SK-N-SH treated with all-trans-retinoic acid at 6 μM for 48 hours (cell line): ENCODE data around the gene AGPAT1.

Source experiments
- ATAC-seq: fragments of 200-7000 bp; cut with Tn5 transposase; 3 replicates; pipeline ENCODE4 v1.9.1; 2020; ENCODE audit warnings: mild to moderate bottlenecking, moderate library complexity
- ARNTL ChIP-seq: fragments of 450-650 bp; formaldehyde crosslinking; IDR thresholded peaks from 2 replicates; pipeline ENCODE4 v1.5.0; 2020; ENCODE audit warnings: low read depth, mild to moderate bottlenecking, moderate library complexity, borderline replicate concordance
- CSDC2 ChIP-seq: fragments of 250-450 bp; sonication (Bioruptor Pico); IDR thresholded peaks from 2 replicates; pipeline ENCODE4 v1.5.0; 2020; ENCODE audit warnings: mild to moderate bottlenecking, moderate library complexity
- CSRNP3 ChIP-seq: fragments of 250-450 bp; sonication (Bioruptor Pico); IDR thresholded peaks from 2 replicates; pipeline ENCODE4 v1.5.1; 2021; ENCODE audit warnings: mild to moderate bottlenecking, moderate library complexity
- ESRRG ChIP-seq: fragments of 250-450 bp; sonication (Bioruptor Pico); IDR thresholded peaks from 2 replicates; pipeline ENCODE4 v1.6.1; 2021; ENCODE audit warnings: mild to moderate bottlenecking
- ISL1 ChIP-seq: fragments of 250-450 bp; sonication (Bioruptor Pico); IDR thresholded peaks from 2 replicates; pipeline ENCODE4 v2.1.2; 2022; ENCODE audit warnings: mild to moderate bottlenecking, moderate library complexity
- POU6F1 ChIP-seq: fragments of 250-450 bp; sonication (Bioruptor Pico); IDR thresholded peaks from 2 replicates; pipeline ENCODE4 v1.8.0; 2021; ENCODE audit warnings: low read depth, mild to moderate bottlenecking, moderate library complexity, borderline replicate concordance
- PPARA ChIP-seq: fragments of 250-450 bp; sonication (Bioruptor Pico); IDR thresholded peaks from 2 replicates; pipeline ENCODE4 v1.5.0; 2020; ENCODE audit warnings: mild to moderate bottlenecking, borderline replicate concordance
- RARB ChIP-seq: fragments of 250-450 bp; sonication (Bioruptor Pico); IDR thresholded peaks from 2 replicates; pipeline ENCODE4 v1.8.0; 2021; ENCODE audit warnings: mild to moderate bottlenecking, moderate library complexity
- TCF4 ChIP-seq: fragments of 250-450 bp; sonication (Bioruptor Pico); IDR thresholded peaks from 2 replicates; pipeline ENCODE4 v1.8.0; 2021; ENCODE audit warnings: mild to moderate bottlenecking, moderate library complexity, borderline replicate concordance
- TSHZ2 ChIP-seq: fragments of 250-450 bp; sonication (Bioruptor Pico); IDR thresholded peaks from 2 replicates; pipeline ENCODE4 v1.5.0; 2020; ENCODE audit warnings: mild to moderate bottlenecking, moderate library complexity
- ZFP3 ChIP-seq: fragments of 250-450 bp; sonication (Bioruptor Pico); IDR thresholded peaks from 2 replicates; pipeline ENCODE4 v1.5.0; 2020; ENCODE audit warnings: mild to moderate bottlenecking, moderate library complexity
- ZFP30 ChIP-seq: fragments of 450-650 bp; formaldehyde crosslinking; IDR thresholded peaks from 2 replicates; pipeline ENCODE4 v1.5.0; 2022; ENCODE audit warnings: mild to moderate bottlenecking, moderate library complexity
- ZNF565 ChIP-seq: fragments of 450-650 bp; formaldehyde crosslinking; conservative IDR thresholded peaks from 2 replicates; pipeline ENCODE4 v1.5.0; 2020; ENCODE audit warnings: low read depth, mild to moderate bottlenecking, moderate library complexity
- ZNF70 ChIP-seq: fragments of 450-650 bp; formaldehyde crosslinking; IDR thresholded peaks from 2 replicates; pipeline ENCODE4 v1.5.0; 2020; ENCODE audit warnings: mild to moderate bottlenecking, moderate library complexity
- TF ChIP-seq, protein P1 (sequence below): fragments of 250-450 bp; sonication (Bioruptor Pico); IDR thresholded peaks from 2 replicates; pipeline ENCODE4 v1.8.0; 2020; ENCODE audit warnings: mild to moderate bottlenecking, moderate library complexity, borderline replicate concordance

AGPAT1 gene

GRCh38 chr6:32220021-32220420 is 44.1 kb upstream of the AGPAT1 start (continued):
- TF ChIP-seq POU6F1 = no peak
- no peak for TF ChIP-seq RARB (CRISPR knock-in tag)
- TF ChIP-seq ARNTL = no peak
- TF ChIP-seq ZNF70 (CRISPR knock-in tag) = no peak
- TF ChIP-seq, all 23 proteins: peak for 0

DNA sequence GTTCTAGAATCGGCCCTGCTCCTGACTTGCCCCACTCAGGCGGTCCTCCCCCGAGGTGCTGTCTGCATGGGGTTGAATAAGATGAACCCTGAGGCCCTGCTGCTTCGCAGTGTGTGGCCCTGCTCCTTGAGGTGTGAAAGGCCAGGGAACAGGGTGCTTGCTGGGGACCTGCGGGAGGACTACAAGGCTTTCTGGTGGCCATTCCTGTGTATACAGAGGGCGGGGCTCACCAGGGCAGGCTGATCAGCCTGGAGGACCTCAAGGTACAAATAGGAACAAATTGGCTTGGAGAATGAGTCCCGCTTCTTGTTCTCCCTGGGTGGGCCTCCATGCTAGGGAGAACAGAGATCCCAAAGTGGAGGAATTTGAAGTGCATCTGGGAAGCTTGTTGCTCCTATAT is 42.3 kb upstream of the AGPAT1 start:
- no peak for ATAC-seq
- no peak for TF ChIP-seq PPARA (CRISPR knock-in tag)
- no peak for TF ChIP-seq TSHZ2 (CRISPR knock-in tag)
- TF ChIP-seq ZFP3 (CRISPR knock-in tag) = no peak
- no peak for TF ChIP-seq CSRNP3 (CRISPR knock-in tag)
- TF ChIP-seq, protein P1, sequence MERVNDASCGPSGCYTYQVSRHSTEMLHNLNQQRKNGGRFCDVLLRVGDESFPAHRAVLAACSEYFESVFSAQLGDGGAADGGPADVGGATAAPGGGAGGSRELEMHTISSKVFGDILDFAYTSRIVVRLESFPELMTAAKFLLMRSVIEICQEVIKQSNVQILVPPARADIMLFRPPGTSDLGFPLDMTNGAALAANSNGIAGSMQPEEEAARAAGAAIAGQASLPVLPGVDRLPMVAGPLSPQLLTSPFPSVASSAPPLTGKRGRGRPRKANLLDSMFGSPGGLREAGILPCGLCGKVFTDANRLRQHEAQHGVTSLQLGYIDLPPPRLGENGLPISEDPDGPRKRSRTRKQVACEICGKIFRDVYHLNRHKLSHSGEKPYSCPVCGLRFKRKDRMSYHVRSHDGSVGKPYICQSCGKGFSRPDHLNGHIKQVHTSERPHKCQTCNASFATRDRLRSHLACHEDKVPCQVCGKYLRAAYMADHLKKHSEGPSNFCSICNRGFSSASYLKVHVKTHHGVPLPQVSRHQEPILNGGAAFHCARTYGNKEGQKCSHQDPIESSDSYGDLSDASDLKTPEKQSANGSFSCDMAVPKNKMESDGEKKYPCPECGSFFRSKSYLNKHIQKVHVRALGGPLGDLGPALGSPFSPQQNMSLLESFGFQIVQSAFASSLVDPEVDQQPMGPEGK (CRISPR knock-in tag) = no peak

DNA sequence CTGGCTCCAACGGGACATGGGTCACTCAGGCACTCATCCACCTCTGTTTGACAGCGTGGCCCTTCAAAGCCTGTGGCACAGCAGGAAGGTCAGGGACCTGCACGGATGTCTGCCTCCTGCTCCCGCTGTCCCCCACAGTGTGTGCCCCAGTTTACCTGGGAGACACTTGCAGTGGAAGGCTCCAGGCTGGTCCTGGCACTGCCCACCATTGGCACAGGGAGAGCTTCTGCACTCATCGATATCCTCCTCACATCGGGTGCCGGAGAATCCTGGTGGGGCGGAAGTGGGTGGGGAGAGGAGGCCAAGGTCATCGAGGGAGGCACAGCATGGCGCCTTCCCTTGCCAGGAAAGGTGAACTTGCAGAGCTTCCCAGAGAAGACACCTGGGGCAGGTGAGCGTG is 41.1 kb upstream of the AGPAT1 start:
- no peak for TF ChIP-seq CSRNP3 (CRISPR knock-in tag)
- no peak for TF ChIP-seq ESRRG (CRISPR knock-in tag)
- no peak for TF ChIP-seq POU6F1

GRCh38 chr6:32216285-32216684 is 40.4 kb upstream of the AGPAT1 start:
- ATAC-seq = no peak
- TF ChIP-seq ZFP30 (no peak), TSHZ2 (CRISPR knock-in tag) (no peak), CSRNP3 (CRISPR knock-in tag) (no peak), PPARA (CRISPR knock-in tag) (no peak), ZNF565 (CRISPR knock-in tag) (no peak), CSDC2 (CRISPR knock-in tag) (no peak), ISL1 (CRISPR knock-in tag) (no peak), TCF4 (CRISPR knock-in tag) (no peak), ARNTL (no peak)
- TF ChIP-seq, protein P1 (CRISPR knock-in tag) = no peak

More for the DNA sequence above, 41.1 kb upstream of the AGPAT1 start:
- no peak for ATAC-seq
